Adipose tissue (tissue), 3 donors: ENCODE results near the gene HKDC1. TPM values are rescaled to one million over a fixed set of nuclear protein-coding genes. Genes with fewer than 3 reads are reported as not detected.
"Not testable (repeated sequence)": the region's sequence is repeated elsewhere in the genome, so short reads cannot be mapped to it uniquely, and the experiment has no call there.

Source experiments
- H3K27ac ChIP-seq: one replicate; pipeline ENCODE4 v1.5.1; 2013; ENCODE audit warnings: low read depth, low read length
- WGBS, 3 donors: extraction: QIAGEN DNeasy Blood & Tissue Kit; methylation state at CpG; one replicate each; pipeline ENCODE4 v1.1.7; 2013; 5-methylcytosine and 5-hydroxymethylcytosine counted together
- polyA plus RNA-seq, 3 donors: library from polyadenylated mRNA; stranded (reverse); fragments of 200-250 nt; gene quantifications; one replicate each; pipeline ENCODE4 v1.2.3, GENCODE V29; 2013
- donor health status: healthy with polysubstance abuse.
- donor health status: Bipolar disorder and iron deficiency.
- donor health status: healthy.

Gene HKDC1
- 1 to 10 TPM in 1 of 3 donors, under 1 TPM in 1, not detected in 1; 0.13 to 2.6 TPM for polyA plus RNA-seq

GRCh38 chr10:69220041-69220451, at the start of gene HKDC1:
TSS of gene HKDC1 (plus strand) at chr10:69220332. CDS start at chr10:69220436, 104 bp downstream.
- 30 to 85% (median 83%) methylated on average over 8 of the region's 8 CpGs for WGBS, 3 donors
- no peak within 1 kb of the TSS for H3K27ac ChIP-seq

- 88 to 93% (median 92%) methylated on average over 3 of the region's 3 CpGs for WGBS, 3 donors
- no peak overlapping the region for H3K27ac ChIP-seq
Observed at GRCh38 chr10:69172241-69172982, 47.7 kb upstream of the HKDC1 start.

GRCh38 chr10:69175326-69175725, 44.8 kb upstream of the HKDC1 start:
- 70 to 92% (median 89%) methylated on average over 4 of the region's 4 CpGs for WGBS, 3 donors
- not testable (repeated sequence) for H3K27ac ChIP-seq

- WGBS, 3 donors = 70 to 88% (median 84%) methylated on average over 2 of the region's 2 CpGs
- no peak overlapping the region for H3K27ac ChIP-seq
Observed at GRCh38 chr10:69176823-69177222, 43.3 kb upstream of the HKDC1 start.

- 32 to 34% (median 34%) methylated on average over 21 of the region's 21 CpGs for WGBS, 3 donors
- H3K27ac ChIP-seq = no peak overlapping the region
Observed at GRCh38 chr10:69179089-69179742, 40.9 kb upstream of the HKDC1 start.

- WGBS, 3 donors = 0 to 1% (median 0%) methylated on average over 44 of the region's 44 CpGs
- no peak within 1 kb of the TSS for H3K27ac ChIP-seq
Observed at GRCh38 chr10:69179743-69180524, 40.2 kb upstream of the HKDC1 start, which contains the start of gene SUPV3L1. TSS of gene SUPV3L1 (plus strand) at chr10:69180234. CDS start at chr10:69180292, 58 bp downstream.

- WGBS, 3 donors = 3 to 4% (median 3%) methylated on average over 29 of the region's 29 CpGs
- H3K27ac ChIP-seq = no peak overlapping the region
Observed at GRCh38 chr10:69180525-69181204, 39.5 kb upstream of the HKDC1 start.

GRCh38 chr10:69181433-69181832, 38.7 kb upstream of the HKDC1 start:
- 64 to 80% (median 72%) methylated on average over 1 of the region's 1 CpG for WGBS, 3 donors
- no peak overlapping the region for H3K27ac ChIP-seq

GRCh38 chr10:69182005-69182404, 38.1 kb upstream of the HKDC1 start:
- WGBS, 3 donors = 53 to 90% (median 85%) methylated on average over 4 of the region's 4 CpGs

GRCh38 chr10:69186524-69186923, 33.6 kb upstream of the HKDC1 start:
- WGBS, 3 donors = 91 to 92% (median 92%) methylated on average over 1 of the region's 1 CpG
- no peak overlapping the region for H3K27ac ChIP-seq

More at GRCh38 chr10:69182005-69182404, 38.1 kb upstream of the HKDC1 start:
- no peak overlapping the region for H3K27ac ChIP-seq

- H3K27ac ChIP-seq = no peak overlapping the region
- WGBS, 3 donors = 70 to 87% (median 71%) methylated on average over 2 of the region's 2 CpGs
Observed at GRCh38 chr10:69201045-69201444, 19.1 kb upstream of the HKDC1 start.

GRCh38 chr10:69202332-69202731, 17.8 kb upstream of the HKDC1 start:
- 84 to 92% (median 84%) methylated on average over 1 of the region's 1 CpG for WGBS, 3 donors
- H3K27ac ChIP-seq = no peak overlapping the region

- no peak overlapping the region for H3K27ac ChIP-seq
- 77 to 89% (median 81%) methylated on average over 6 of the region's 6 CpGs for WGBS, 3 donors
Observed at GRCh38 chr10:69208761-69209160, 11.4 kb upstream of the HKDC1 start.

GRCh38 chr10:69209787-69210484, 10.2 kb upstream of the HKDC1 start:
- WGBS, 3 donors = 66 to 85% (median 80%) methylated on average over 3 of the region's 3 CpGs
- H3K27ac ChIP-seq = no peak overlapping the region

- WGBS, 3 donors = 23 to 59% (median 53%) methylated on average over 2 of the region's 2 CpGs
- no peak overlapping the region for H3K27ac ChIP-seq
Observed at GRCh38 chr10:69211104-69211503, 9.0 kb upstream of the HKDC1 start.

GRCh38 chr10:69211524-69211923, 8.6 kb upstream of the HKDC1 start:
- WGBS, 3 donors = 79 to 91% (median 89%) methylated on average over 3 of the region's 3 CpGs
- no peak overlapping the region for H3K27ac ChIP-seq

- 49 to 60% (median 57%) methylated on average over 5 of the region's 5 CpGs for WGBS, 3 donors
- H3K27ac ChIP-seq = no peak overlapping the region
Observed at GRCh38 chr10:69213591-69214311, 6.4 kb upstream of the HKDC1 start.
